ENCODE results near the gene FAM229B.

The FAM229B gene

DNA sequence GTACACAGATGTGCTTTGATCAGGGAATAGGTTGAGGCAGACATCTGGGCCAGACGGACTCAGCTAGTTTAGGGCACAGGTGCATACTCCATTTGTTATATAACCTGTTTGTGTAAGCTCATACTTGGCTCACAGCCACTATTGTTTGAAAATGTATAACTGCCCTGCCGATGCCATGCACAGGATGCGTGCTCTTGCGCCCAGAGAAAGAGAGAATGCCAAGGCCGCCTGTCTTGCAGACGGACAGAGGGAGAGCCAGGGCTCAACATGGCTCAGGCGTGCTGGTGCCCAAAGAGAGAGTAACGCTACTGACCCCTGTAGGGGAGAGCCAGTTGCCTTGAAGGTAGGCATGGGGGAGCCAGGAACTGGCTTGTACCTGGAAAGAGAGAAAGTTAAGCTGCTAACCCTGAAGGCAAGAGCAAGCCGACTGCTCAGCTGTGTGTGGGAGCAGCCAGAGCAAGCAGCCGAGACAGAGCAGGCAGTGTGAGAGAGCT is 57.7 kb downstream of the FAM229B start:
- no peak for DNase-seq

DNA sequence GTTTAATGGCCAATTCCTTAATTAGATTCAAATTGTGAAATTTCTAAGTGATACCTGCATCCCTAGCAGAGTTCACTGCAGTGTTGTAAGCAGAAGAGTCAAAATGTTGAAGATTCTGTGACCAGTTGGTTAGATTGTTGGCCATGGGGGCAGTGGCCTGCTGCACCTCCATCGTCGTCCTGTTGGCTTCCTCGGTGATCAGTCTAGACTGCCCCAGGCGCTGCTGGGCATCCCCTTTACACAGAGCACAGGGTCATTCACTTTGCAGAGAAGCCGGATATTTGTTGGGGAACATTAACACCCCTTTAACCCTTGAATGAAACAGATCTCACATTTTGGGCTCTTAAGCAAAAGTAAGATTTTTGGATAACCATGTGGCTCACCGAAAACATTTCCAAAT is 60.7 kb downstream of the FAM229B start:
- no peak for DNase-seq

GRCh38 chr6:112149236-112149635 is 61.8 kb downstream of the FAM229B start:
- DNase-seq = no peak

- no peak for DNase-seq
Measured at GRCh38 chr6:112149719-112150263, 62.4 kb downstream of the FAM229B start.

- no peak for DNase-seq
Measured at GRCh38 chr6:112150363-112150762, 63.0 kb downstream of the FAM229B start.

Data from CD4-positive, alpha-beta T cell treated with Interferon gamma for 1 hour (primary cell).